HG03103 (cell line): Measurements from ENCODE around the gene EFS.

Experiments used
- ATAC-seq: cut with Tn5 transposase; IDR thresholded peaks from one replicate; pipeline ENCODE4 v1.9.1; 2021; ENCODE audit warnings: low read depth; ENCODE audit not compliant: unreplicated experiment

EFS gene

DNA sequence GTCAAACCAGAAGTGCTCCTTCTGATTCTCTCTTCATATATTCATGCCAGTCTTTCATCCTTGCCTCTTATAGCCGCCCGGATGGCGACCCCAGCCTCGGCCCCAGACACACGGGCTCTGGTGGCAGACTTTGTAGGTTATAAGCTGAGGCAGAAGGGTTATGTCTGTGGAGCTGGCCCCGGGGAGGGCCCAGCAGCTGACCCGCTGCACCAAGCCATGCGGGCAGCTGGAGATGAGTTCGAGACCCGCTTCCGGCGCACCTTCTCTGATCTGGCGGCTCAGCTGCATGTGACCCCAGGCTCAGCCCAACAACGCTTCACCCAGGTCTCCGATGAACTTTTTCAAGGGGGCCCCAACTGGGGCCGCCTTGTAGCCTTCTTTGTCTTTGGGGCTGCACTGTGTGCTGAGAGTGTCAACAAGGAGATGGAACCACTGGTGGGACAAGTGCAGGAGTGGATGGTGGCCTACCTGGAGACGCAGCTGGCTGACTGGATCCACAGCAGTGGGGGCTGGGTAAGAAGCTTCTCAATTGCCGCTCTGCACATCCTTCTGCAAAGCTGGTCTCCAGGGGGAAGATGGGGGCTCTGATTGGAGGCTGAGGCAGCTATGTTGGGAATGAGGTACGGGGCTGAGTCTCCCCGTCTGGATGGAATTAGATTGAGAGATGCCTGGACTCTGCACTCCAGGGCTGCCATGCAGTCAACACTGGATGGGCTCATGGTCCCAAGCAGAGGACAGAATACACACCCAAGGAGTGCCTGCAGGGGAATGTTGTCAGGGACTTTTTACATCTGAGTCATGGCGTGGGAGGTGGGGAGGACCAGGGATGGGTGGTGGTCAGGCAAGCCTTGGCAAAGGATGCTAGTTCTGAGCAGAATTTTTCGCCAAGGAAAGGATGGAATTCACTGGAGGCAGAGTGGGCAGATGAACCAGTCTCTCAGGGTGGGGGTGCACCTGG is 57.0 kb downstream of the EFS start:
- ATAC-seq: no peak

GRCh38 chr14:23307146-23307530 is 57.8 kb downstream of the EFS start:
- no peak for ATAC-seq

- no peak for ATAC-seq
Measured at GRCh38 chr14:23306412-23307145, 58.4 kb downstream of the EFS start, which contains the start of gene BCL2L2. TSS of gene BCL2L2 (plus strand) at chr14:23306833. CDS start at chr14:23307768, 935 bp downstream.
